DMS79 treated with DMSO at 0.1 percent for 48 hours (cell line): Measurements from ENCODE around the gene CCDC107.

Source experiments
- DNase-seq: peaks from one replicate; lab custom pipeline; 2025; lab: John Stamatoyannopoulos, UW

CCDC107 gene

GRCh38 chr9:35683323-35683722, 25.2 kb downstream of the CCDC107 start:
- no peak for DNase-seq

DNA sequence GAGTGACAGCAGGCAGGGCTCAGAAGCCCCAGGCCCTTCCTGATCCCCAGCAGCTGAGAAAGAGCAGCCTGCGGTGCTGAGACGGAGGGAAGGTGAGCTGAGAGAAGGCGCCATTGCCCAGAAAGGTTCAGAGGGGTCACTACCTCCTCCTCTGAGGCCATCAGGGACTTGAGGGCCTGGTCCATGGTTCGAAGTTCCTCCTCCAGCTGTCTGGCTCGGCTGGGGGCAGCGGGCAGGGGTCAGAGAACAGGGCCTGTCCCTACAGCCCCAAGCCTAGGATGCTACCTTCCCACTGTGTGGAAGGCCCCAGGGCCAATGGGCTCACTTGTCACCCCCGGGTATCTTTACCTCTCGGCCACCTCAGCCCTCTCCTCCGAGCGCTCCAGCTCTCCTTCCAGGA, 26.8 kb downstream of the CCDC107 start:
- no peak for DNase-seq

DNA sequence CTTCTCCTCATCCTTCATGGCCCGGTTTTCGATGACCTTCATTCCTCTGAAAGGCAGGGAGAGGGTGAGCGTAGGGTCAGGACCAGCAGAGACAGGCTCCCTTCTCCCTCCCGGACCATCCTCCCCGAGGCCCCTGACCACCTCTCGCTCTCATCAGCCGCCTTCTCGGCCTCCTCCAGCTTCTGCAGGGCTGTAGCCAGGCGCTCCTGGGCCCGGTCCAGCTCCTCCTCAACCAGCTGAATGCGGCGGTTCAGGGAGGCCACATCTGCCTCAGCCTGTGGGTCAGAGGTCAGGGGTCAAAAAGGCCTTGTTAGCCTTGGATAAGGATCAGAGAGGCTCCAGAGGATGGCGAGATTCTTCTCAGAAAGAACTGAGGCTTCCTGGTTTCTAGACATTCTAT, 27.4 kb downstream of the CCDC107 start:
- no peak for DNase-seq

DNA sequence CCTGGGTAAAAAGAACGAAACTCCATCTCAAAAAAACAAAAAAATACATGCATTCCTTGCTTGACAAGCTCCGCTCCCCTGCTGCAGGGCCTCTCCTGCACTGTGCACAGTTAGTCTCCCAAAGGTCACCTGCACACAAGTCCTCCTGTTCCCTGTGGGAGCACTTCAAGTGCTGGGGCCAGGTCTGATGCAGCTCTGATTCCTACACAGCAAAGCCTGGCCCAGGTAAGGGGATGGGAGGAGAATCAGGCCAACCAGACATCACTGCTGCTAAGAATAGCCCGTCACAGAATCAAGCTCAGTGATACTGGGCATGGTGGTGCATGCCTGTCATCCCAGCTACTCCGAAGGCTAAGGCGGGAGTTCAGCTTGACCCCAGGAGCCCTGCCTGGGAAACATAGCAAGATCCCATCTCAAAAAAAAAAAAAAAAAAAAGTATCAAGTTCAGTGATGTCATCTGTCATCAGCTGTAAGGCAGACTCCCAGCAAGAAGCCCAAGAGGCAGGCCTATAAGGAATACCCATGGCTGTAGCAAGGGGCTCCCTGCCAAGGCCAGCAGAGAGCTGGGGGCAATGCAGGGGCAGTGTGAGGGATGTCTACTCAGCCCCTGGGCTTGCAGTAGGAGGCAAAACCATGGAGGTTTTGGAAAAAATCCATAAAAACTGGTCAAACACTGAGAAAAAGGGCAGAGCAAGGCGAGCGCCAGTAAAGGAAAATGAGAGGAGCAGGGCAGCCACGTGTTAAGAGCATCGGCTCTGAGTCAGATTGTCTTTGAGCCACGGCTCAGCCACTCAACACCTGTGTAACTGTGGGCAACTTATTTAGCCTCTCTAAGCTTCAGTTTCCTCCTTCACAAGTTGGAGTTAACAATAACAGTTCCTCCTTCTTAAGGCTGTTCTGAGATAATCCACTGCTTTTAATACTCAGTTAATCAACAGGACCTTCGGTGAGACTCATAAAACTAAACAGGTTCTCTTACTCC, 28.4 kb downstream of the CCDC107 start:
- DNase-seq, result no peak

DNA sequence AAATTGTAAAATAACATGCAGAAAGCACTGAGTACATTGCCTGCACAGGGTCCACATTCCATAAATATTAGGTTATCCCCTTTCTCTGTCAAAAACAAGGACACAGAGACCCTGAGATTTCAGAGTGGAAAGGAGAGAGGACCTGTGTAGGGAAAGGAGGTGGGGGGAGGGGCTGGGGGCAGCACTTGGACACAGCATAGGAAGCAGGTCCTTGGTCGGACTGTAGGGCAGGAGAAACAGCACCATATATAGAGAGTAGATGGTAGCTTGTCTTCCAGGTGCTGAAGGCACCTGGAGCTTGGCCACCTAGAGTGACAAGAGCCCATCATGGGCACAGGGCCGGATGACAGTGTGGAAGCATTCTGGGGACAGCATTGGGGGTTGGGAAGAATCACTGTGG, 29.2 kb downstream of the CCDC107 start:
- DNase-seq, result no peak

DNA sequence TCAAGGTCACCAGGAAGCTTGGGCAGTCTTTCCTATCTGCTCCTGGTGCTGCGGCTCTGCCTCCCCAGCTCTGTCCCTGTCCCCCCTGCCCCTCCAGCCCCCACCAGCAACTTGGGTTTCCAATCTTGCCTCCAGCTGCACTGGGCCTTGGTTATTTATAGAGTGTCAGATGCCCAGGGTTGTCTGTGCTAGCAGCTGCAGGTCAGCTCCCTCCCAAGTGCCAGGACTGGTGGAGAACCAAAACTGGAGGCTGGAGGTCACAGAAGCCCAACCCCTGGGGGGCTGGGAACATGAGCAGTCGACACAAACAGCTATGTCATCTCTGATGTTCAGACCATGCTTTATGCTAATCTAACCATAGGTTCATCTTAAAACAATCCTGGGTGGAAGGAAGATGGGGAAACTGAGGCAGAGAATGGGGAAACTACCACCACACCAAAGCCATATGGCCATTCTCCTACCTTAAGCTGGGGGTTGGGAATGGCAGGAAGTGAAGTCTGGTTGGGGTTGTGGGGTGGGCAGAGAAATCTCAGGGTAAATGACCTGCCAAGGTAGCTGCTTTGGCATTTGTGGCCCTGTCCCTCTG, 30.0 kb downstream of the CCDC107 start:
- no peak for DNase-seq

GRCh38 chr9:35688558-35689541, 30.8 kb downstream of the CCDC107 start:
- DNase-seq, result no peak

GRCh38 chr9:35689542-35690293, 31.6 kb downstream of the CCDC107 start, which contains the start of gene TPM2:
TSS of gene TPM2 (minus strand) at chr9:35689925. CDS start at chr9:35689817, 108 bp downstream.
- DNase-seq, result no peak

DNA sequence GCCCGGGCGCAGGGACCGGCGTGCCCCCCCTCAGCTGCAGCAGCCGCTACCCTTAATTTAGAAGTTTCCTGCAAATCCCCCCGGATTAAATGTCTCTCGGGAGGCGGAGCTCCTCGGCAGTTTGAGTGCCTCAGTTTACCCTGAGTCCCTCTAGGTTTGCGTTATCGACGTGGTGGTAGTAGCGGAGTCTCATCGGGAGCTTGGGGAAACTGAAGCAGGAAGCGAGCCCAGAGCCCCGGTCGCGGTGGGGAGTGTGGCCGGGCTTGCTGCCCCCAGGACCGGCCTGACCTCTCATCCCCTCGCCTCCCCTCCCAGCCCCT, 32.2 kb downstream of the CCDC107 start:
- DNase-seq, result no peak

DNA sequence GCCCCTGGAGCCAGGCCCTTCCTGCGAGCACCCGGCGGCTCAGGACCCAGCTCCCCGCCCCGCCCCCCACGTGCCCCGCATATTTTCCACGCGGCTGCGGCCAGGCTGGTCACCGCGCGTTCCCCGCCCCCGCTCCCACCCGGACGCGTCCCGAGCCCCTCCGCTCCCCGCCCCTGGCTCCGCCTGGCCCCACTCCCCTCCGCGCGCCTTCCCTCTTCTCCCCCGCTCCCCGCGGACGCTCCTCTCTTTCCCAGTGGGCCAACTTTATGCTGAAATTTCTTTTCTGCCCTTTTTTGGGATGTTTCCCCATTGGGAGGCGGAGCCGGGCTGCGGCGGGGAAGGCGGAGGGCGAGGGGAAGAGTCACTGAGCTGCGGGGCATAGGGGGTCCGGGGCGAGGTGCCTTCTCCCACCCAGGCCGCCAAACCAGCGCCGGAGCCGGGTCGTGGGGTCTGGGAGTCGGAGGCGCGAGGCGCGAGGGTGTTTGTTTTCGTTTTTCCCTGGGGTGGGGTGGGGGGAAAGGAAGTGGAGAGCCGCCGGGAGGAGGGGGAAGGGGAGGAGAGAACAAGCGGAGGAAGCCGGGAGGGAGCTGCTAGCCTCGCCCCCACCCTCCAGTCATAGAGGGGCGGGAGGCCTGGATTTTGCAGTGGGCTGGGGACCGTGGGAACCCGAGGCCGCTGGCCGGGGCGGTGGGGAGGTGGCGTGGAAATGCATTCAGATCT, 32.7 kb downstream of the CCDC107 start:
- peak; percentile 36 for DNase-seq

DNA sequence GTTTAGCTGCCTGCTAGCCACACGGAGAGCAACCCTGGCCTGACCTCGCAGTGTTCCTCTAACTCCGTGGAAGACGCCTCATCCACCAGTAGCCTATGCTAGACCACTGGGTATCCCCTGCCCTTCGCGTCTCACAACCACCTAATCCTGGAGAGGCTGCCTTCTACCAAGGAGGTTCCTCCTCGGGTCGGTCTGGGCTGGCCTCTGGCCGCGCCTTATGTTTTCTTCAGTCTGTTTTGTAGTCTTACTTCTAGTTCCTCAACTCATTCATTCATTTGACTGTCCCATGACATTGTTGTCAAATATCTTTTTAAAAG, 33.2 kb downstream of the CCDC107 start:
- no peak for DNase-seq

DNA sequence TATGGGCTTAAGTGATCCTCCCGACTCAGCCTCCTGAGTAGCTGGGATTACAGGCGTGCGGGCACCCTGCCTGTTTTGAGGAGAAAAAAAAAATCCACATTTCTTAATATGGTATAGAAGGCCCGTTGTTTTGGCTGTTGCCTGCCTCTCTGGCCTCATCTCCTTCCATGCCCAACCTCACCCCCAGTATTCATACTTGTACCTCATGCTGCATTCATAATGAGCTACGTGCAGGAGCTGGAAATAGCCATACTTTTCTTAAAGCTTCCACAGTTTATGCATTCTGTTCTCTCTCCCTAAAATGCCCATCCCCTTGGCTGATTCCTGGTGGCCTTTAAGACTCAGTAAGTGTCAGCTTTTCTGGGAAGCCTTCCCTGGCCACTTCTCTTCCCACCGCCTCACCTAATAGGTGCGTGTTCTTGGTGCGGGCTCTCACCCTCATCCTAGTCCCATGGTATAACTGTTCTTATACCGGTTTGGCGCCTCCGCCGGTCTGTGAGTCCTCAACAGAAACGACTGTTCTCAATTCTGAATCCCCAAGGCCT, 33.7 kb downstream of the CCDC107 start:
- no peak for DNase-seq

DNA sequence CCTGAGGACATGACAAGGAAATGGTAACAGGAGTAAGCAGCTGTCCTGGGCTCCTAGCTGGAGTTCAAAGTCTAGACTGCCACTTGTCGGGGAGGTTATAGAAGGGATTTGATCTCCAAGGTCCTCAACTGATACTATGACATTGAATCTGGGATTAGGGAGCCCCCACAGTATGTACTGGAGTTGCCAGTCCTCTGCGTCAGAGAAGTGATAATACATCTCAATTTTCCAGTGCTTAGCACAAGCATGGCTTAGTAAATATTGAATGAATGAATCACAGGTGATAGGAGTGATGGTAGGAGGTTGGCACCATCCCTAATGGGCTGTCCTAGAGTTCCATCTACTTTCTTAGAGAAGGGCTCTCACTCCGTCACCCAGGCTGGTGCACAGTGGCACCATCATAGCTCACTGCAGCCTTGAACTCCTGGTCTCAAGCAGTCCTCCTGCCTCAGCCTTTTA, 37.9 kb downstream of the CCDC107 start:
- DNase-seq, result no peak

- peak; percentile 11 for DNase-seq
Observed at GRCh38 chr9:35696520-35697215, 38.6 kb downstream of the CCDC107 start.

DNA sequence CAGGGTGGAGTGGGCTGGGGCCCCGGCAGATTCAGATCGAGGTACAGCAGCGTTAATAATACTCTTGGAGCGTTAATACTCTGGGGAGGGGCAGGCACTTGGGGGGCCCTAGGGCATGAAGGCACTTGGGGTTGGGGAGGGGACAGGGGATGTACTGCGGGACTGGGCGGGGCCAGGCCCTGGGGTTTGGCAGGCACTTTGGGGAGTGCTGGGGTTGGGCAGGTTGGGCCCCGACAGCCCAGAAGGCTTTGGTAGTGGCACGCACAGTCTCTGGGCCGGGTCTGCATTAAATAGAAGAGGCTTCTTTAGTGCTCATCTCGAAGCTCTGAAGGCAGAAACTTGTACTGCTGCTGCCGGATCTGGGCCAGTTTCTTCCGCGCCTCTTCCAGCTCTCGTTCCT, 39.4 kb downstream of the CCDC107 start:
- DNase-seq, result no peak

- DNase-seq, result no peak
Observed at GRCh38 chr9:35698231-35698630, 40.1 kb downstream of the CCDC107 start.

- no peak for DNase-seq
Observed at GRCh38 chr9:35700031-35700430, 41.9 kb downstream of the CCDC107 start.

GRCh38 chr9:35700942-35701341, 42.9 kb downstream of the CCDC107 start:
- DNase-seq, result no peak

DNA sequence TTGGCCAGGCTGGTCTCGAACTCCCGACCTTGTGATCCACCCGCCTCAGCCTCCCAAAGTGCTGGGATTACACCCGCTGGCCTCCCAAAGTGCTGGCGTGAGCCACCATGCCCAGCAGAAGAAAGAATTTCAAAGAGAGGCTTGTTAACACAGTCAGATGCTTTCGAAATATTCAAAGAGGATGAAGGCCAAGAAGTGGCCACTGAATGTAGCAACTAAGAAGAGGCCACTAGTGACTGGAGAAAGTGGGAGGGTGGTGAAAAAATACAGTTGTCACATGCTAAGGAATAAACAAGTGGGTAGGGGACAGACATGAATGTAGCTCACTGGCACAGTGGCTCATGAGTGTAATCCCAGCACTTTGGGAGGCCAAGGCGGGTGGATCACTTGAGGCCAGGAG, 44.6 kb downstream of the CCDC107 start:
- DNase-seq, result no peak
